Left cardiac atrium (tissue), 4 donors: Measurements from ENCODE around the gene PTPRC. TPM values are rescaled to one million over a fixed set of nuclear protein-coding genes. Genes with fewer than 3 reads are reported as not detected.

Source experiments
- ATAC-seq, 2 donors: fragments of 200-7000 bp; cut with Tn5 transposase; one replicate each; pipeline ENCODE4 v1.9.1; 2020; ENCODE audit warnings: mild to moderate bottlenecking in 2 of 2, moderate library complexity in 2 of 2
- DNase-seq: peaks from one replicate; pipeline ENCODE4 v3.0.0-alpha.2; 2020
- intact Hi-C, 2 donors: fragments of 100-400 bp; cut with DNase I; formaldehyde crosslinking; loops; one replicate each; pipeline versions ENCODE4 v1.14.1 to v1.15.1; 2022 to 2023
- total RNA-seq, 2 donors: library from RNA; stranded (reverse); fragmentation: NEBNext Ultra II Directional; extraction: Animal tissue kit (Norgen Biotek cat#: 25700); gene quantifications; one replicate each; pipeline ENCODE4 v1.2.1, GENCODE V29; 2021
- donor health status: DM: no; HTN: yes; CAD: no.
- donor health status: DM: no; HTN: yes; CAD: no; lungs with severe emphysema.
- donor health status: DM: yes; HTN: yes; CAD: no.
- donor health status: Dilated cardiomyopathy.

The PTPRC gene
- total RNA-seq, 2 donors from 2014 or later: 11.0 to 24.2 TPM

DNA sequence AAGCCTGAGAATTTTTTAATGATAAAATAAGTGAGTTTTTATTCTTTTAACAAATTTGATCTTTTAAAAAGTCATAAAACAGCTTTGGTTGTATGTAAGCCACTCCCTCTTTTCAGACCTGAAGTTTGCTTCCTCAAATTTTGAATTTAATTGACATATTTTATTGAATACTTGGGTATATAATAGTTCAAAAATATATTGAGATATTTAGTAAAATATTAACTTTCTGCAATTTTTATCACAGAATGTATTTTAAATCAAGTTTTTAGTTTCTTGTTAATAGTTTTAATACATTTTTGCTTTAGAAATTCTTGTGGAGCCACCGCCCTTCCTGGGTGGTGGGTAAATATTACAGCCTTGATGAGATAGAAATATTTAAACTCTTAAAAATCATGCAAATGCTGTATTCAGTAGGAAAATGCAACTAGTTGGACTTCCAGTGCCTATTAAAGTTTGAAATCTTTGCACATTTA is 867 bp downstream of the PTPRC start:
- ATAC-seq (no peak), DNase-seq (no peak)
- intact Hi-C loops: no loop called here

DNA sequence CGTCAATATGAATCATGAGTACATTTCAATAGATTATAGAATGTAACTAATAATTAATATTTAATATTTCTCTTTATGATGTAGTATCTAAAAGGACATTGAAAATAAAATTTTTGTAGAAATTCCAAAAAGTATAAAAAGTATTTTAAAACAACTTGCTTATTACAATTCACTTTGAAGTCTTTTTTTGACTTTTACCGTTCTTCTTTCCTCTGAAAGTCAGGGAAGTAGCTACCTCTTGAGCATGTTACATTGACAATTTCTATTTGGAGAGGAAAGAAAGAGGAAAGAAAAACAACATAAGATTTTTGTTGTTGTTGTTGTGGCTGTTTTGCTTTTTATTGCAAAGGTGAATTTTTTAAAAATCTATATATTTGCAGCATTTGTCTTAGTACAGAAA is 1.3 kb downstream of the PTPRC start:
- intact Hi-C loops: no loop called here
- ATAC-seq (no peak), DNase-seq (no peak)

DNA sequence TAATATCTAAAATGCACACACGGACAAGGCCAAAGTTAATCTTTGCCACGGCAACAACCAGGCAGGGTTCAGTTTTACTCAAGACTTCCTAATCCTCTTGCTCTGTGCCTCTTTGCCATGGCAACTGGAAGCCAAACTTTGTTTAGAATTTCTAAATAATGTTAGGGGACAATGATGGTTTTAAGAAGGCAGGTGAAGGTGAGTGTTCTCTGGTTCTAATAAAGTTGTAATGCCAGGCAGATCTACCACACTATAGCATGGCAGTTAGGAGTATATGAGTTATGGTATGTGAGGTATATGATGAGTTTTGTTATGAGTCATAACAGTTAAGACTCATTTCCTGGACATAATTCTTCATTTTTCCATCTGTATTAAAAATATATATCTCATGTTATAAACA is 2.7 kb downstream of the PTPRC start:
- no peak for ATAC-seq
- DNase-seq: no peak
- intact Hi-C loops: no loop called here

DNA sequence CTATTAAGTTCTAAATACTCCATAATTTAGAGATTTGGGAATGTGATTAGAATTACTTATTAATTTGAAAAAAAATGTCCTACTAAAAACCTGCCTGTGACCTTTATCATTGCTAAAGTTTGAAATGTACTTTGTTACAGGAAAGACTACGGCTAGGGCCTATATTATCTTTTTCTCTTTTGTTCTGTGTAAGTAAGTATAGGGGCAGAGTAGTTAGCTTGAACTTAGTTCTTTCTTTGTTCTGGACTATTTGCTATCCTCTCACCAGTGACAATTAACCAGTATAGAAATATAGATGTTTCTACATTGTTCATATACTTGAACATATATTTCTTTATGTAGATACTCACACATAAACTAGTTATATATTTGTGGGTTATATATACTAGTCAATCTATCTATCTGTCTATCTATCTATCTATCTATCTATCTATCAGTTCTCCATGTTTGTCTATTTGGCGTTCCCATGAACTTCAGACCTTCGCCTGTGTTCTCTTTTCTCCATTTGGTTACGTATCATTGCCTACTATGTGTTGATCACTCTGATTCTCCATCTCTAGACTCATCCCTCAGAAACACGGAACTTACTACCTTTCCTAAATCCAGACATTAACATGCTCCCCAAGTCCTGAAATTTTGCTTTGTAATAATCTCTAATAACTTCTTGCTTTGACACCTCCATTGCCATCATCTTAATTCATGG is 3.3 kb downstream of the PTPRC start:
- intact Hi-C loops: no loop called here
- no peak for ATAC-seq
- no peak for DNase-seq

DNA sequence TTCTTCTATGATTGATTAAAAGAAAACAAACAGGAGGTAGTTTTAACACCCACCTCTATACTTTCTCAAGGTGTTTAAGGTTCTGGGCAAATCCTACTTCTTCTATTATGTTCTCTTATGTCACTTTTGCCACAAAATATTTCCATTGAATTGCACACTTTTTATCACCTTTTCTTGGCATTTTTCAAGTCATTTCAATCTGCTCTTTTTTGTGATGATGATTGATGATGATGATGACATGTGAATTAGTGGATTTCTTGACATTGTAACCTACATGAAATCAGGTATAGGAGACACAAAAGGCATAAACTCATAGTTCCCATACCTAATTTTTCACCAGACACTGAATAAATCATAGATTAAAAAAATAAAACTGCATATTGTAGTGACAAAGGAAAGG is 4.1 kb downstream of the PTPRC start:
- ATAC-seq (no peak), DNase-seq (no peak)
- intact Hi-C loops: no loop called here

DNA sequence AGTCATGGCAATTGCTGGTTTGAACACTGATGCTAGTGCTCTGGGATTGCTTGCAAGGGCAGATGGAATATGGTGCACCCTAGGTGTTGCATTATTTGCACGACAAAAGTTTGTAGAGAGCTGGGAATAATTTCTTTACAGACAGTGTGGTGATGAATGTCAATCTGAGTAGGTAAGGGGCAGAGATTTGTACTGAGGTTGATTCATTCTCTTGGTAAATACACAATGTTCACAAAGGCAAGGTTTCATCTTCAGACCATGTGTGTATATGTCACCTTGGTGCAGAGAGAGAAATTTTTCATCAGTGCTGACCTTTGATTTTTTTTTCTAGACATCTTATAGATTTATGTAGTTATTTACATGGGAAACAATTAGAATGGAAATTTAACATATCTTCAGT is 5.0 kb downstream of the PTPRC start:
- ATAC-seq (no peak), DNase-seq (no peak)
- intact Hi-C loops: no loop called here

DNA sequence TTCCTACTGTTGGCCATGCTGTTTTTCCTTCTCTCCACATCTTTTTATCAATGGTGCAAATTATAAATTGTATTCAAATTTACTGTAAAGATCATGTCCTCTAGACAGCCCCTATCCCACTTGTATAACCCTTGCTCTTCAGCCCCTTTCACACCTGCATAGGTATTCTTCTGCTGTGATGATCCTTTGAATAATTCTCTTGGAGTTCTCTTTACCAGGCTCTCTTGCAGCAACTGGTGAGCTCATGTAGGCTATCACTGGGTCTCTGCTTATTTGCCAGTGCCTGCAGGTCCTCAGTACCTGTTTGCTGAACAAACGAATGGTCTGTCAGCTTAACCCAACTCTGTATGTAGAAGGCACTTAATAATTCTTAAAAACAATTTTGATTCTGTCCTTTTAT is 8.2 kb downstream of the PTPRC start:
- intact Hi-C loops: no loop called here
- DNase-seq: no peak
- ATAC-seq: no peak

DNA sequence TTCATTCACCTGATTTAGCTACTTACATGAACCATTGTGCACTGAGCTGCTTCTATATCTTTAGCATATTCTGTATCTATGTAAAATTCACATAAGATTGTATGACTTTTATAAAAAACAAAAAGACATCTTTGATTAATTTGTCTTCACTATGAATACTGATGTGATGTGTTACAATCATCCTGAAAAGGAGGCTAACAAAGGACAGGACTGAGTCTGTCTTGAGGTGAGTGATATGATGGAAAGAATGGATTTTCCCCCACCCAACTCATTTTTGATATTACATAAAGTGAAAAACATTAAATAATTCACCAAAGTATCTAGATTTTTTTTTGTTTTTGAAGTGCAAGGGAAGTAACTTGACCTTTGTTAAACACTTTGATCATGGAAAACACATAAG is 9.8 kb downstream of the PTPRC start:
- DNase-seq (no peak), ATAC-seq (no peak)
- intact Hi-C loops: no loop called here

DNA sequence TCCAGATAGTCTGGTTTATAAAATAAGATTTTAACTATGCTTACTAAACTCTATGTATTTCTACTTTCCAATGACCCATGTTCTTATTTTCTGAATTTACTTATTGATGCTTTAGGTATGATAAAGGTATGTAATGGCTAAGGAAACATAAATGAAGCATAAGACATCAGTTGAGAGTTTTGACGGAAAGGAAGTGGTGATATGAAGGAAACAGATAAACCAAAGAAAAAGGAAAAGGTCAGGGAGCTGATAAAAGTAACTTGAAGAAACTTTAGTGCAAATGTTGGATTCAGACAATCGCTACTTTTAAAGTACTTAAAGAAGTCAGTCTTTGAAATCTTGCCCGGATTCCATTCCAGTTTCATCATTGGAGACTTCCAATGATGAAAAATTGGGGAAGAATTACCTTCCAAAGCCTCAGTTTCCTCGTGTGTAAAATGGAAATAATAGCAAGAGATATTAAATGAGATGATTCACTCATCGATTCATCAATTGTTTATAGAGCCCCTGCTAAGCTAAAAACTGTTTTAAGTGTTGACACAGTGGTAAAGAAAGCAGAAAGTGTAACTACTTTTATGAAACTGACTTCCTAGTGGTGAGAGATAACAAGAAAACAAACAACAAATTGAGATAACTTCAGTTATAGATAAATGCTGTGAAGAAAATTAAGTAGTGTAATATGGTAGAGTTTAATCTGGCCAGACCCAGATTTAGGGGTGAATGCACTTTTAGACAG is 10.6 kb downstream of the PTPRC start:
- no peak for ATAC-seq
- DNase-seq: no peak
- intact Hi-C loops: no loop called here

DNA sequence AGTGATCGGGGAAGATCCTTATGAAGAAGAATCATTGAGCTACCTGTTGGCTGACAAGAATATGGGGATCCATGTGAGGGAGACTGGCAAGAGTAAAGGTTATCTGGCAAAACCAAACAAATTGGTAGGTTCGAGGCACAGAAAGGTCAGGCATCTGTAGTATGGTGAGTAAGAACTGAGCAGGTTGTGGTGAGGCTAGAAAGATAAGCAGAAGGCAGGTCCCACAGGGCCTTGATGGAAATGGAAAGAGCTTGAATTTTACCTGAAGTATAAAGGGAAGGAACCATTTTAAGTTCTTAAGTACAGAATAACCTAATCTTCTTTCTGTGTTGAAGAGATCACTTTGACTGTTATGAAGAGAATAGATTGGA is 11.1 kb downstream of the PTPRC start:
- ATAC-seq: no peak
- intact Hi-C loops: no loop called here
- DNase-seq: no peak

DNA sequence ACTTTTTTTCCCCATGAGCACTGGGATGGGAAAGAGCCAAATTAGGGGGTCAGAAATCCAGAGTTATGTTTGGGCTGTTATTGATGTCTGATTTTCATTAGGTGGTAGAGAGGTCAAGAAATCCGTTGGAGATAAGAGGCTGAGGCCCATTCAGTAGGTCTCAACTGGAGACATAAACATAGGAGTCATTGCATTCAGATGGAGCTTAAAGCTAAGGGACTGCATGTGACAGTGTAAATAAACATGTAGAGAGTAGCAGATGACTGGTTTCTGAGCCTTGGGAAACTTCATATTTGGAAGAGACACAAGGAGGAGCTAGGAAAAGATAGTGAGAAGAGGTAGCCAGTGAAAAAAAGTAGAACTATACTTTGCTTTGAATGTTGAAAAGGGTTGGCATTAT is 11.7 kb downstream of the PTPRC start:
- intact Hi-C loops: no loop called here
- DNase-seq (no peak), ATAC-seq (no peak)

DNA sequence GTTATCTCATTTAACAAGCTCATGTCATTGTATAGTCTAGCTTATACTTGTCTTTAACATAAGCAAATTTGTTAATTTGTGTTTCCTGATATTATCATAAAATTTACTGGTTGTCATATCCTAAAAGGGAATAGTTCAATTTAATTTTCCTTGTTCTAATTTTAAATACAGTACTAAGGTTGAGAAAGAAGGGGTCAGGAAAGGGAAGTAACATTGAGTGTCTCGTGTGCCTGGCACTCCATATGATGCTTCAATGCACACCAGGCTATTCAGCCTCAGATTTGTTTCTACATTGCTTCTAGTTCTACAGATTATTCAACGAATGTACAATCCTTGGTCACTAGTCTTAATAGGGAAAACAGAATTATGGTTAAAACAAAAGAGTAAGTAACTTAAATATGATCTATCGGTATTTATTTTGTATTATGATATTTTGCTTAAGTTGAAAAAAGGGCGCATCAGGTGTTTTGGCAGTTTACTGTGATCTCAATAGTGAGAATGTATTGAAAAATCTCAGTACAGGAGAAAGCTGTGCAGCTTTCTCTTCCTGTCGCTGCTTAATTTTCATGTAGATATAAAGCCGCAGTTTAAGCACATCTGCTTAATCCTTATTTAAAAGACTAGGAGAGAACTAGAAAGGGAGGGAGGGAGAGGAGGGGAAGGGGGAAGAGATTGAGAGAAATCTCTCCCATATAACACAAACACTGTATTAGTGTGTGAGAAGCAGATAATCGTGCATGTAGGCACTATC is 13.0 kb downstream of the PTPRC start:
- ATAC-seq (no peak), DNase-seq (no peak)
- intact Hi-C loops: no loop called here

DNA sequence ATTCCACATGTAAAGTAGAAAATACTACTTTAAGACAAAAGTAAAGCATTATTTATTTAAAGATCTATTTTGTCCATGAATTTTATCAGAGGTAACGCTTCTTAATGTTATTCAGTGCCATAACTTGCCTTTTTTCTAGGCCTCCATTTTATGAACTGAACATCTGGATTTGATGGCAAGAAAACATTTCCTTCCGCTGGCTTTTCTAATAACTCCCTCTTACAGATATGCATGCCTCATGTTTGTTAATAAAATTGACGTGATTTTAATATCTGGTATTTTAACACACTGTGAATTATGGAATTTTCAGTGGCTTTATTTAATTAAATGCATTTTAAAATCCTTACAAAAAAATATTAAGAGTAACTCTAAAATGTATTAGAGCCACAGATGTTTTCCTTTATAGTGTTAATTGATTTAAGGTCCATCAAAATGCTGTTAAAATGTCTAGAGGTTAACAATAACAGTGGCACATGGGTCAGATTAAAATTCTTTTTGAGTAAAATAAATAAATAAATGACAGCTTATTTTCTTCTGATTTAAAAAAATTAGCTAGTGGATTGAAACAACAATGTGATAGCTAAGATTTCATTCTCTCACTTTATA is 15.1 kb downstream of the PTPRC start:
- DNase-seq (no peak), ATAC-seq (no peak)
- intact Hi-C loops: no loop called here

DNA sequence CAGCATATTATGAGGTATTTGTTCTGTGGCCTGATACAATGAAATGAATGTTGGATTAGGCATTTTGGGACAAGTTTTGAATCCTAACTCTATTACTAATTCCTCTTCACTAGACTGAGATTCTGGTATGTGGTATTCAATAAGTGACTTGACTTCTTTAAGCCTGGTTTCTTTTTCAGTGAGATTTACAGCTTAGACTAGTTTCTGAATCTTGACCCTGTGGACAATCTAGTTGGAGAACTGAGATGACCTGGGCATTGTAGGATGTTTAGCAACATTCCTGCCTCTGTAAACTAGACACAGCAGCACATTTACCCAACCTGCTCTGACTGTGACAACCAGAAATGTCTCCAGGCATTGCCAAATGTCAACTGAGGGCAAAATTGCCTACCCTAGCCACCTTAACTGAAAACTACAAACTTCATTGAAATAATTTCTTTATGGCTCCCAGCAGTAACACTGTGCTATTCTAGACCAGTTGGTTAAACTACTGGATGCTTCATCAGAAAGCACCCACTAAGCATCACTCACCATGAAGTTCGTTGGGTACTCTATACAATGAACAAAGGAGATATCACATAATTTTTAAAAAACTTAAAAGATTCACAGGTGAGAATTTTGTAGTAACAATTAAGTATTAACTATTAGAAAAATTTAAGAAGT is 16.8 kb downstream of the PTPRC start:
- ATAC-seq (no peak), DNase-seq (no peak)
- intact Hi-C loops: no loop called here

DNA sequence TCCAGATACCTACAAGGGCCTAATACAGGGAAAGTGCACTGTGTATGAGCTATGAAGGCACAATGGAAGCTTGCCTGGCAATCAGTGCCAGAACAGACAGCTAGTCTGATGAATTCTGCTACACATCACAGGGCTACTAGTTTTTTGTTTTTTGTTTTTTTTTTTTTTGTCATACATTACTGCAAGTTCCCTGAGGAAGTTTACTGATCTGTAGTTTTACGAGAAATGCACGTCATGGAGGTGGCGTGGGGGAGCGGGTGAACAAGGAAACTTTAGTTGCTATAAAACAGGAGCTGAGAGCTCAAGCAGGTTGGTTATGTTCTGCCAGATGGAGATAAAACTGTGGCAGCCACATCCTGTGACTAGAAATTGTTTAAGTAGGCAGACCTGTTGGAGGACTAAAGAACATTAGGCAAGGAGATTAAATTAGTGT is 17.7 kb downstream of the PTPRC start:
- DNase-seq: peak; percentile 34
- no peak for ATAC-seq
- intact Hi-C loops: no loop called here

DNA sequence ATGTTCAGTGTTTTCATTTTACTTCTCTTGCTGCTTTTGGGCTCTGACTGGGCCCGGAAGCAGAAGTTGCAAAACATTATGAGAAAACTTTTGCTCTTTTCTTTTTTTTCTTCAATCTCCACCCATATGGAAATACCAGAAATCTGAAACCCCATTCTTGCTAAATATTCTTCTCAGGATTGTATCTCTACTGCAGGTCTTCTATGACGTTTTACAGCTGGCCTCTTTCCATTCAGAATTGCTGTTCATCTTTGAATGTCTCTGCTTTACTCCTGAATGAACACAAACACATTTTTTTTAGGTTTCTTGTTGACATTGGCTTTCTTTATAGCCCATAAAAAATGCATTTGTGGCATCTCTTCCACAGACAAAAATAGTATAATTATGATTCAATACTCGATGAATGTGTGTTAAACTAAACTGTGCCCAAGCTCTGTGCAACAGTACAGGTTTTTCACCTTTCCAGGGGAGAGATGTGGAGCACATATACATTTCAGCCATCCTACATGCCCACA is 18.8 kb downstream of the PTPRC start:
- intact Hi-C loops: no loop called here
- DNase-seq (no peak), ATAC-seq (peak; percentile 47 to 79)

DNA sequence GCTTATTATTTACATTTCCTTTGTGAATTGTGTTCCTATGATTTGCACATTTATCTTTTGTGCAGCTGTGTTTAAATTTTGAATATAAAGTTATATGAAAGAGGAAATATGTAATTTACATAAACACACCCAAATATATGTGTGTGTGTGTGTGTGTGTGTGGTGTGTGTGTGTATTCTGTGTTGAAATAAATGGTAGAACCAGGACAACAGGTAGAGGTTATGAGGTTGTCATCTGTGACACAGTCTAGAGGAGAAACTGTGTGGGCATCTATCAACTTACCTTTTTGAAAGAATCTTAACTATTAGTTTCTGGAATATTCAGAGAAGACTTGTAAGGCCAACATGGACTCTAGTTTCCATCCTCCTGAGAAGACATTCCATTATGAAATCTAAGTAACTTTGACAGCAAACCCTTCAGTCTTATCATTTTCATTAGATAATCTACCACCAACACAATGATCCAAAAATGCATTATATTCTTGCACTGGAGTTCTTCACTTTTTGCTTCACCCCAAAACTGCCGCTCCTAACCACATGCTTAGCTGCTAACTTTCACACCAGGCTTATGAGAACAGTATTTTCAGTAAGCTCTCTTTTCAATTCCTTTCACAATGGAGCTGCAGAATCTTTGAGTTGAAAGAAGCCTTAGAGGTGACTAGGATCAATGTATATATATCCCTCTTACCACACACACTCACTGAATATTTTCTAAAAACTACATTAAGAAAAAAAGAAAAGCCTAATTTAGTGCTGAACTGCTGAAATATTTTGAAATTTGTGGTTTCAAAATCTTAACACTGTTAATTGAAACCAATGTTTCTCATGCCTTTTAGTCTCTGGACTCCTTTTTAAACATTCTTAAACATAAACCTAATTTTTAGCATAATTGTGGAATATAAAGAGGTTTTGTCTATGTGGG is 21.8 kb downstream of the PTPRC start:
- DNase-seq: no peak
- intact Hi-C loops: no loop called here
- ATAC-seq: no peak

DNA sequence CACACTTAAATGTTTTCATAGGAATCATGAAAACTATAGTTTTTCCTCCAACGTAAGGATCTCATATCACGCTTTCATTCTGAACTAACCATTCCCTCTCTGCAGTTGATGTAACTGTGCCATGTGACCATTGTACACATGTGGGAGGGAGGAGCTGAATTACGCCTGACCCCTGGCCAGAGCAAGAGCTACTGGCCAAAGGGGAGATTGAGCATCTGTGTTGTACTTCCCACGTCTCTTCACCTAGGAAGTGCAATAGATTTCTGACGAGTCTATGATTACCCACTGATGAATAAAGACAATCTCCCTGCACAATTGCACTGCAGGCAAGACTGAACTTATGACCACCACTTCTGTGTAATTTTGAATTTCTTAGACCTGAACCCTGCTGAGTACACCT is 24.0 kb downstream of the PTPRC start:
- intact Hi-C loops: no loop called here
- no peak for DNase-seq
- no peak for ATAC-seq
